Natural killer cell (primary cell): Measurements from ENCODE around the gene ZNF519. TPM values are rescaled to one million over a fixed set of nuclear protein-coding genes. Genes with fewer than 3 reads are reported as not detected.
"Not testable (repeated sequence)": the region's sequence is repeated elsewhere in the genome, so short reads cannot be mapped to it uniquely, and the experiment has no call there.

Experiments used
- ATAC-seq, 3 donors: fragments of 150-1000 bp in 2 of 3; fragments of 200-7000 bp in 1 of 3; cut with Tn5 transposase; 1 replicate in 1 of 3; 2 replicates in 2 of 3; pipeline ENCODE4 v1.10.0; 2021; ENCODE audit warnings: mild to moderate bottlenecking in 2 of 3, moderate library complexity in 2 of 3
- DNase-seq, 2 donors: peaks; one replicate each; pipeline versions ENCODE4 v3.0.0 to v3.0.0-alpha.2; 2013 to 2021; ENCODE audit warnings: mixed read lengths in 1 of 2
- H3K27ac ChIP-seq: one replicate; pipeline ENCODE4 v1.5.1; 2013; ENCODE audit warnings: mild to moderate bottlenecking, low read length
- H3K27me3 ChIP-seq: one replicate; pipeline ENCODE4 v1.6.1; 2013; ENCODE audit warnings: low read length; ENCODE audit not compliant: control insufficient read depth, insufficient read depth
- H3K36me3 ChIP-seq: one replicate; pipeline ENCODE4 v1.6.1; 2013; ENCODE audit warnings: low read length; ENCODE audit not compliant: control insufficient read depth, insufficient read depth
- H3K4me1 ChIP-seq: one replicate; pipeline ENCODE4 v1.6.1; 2013; ENCODE audit warnings: low read length; ENCODE audit not compliant: control insufficient read depth, insufficient read depth
- H3K4me3 ChIP-seq: one replicate; pipeline ENCODE4 v1.5.1; 2013; ENCODE audit warnings: low read length
- H3K9me3 ChIP-seq: one replicate; pipeline ENCODE4 v1.6.1; 2013; ENCODE audit warnings: low read length; ENCODE audit not compliant: control insufficient read depth, insufficient read depth
- H3K27ac Mint-ChIP-seq, 2 donors: one replicate each; pipeline ENCODE4 v1.8.0; 2022; ENCODE audit warnings: mild to moderate bottlenecking in 2 of 2, mixed read lengths in 2 of 2, moderate library complexity in 1 of 2
- H3K27me3 Mint-ChIP-seq, 2 donors: one replicate each; pipeline ENCODE4 v1.8.0; 2022; ENCODE audit warnings: low read depth in 2 of 2, mixed read lengths in 2 of 2
- H3K36me3 Mint-ChIP-seq: one replicate; pipeline ENCODE4 v1.8.0; 2022; ENCODE audit warnings: mixed read lengths
- H3K4me1 Mint-ChIP-seq, 2 donors: one replicate each; pipeline ENCODE4 v1.8.0; 2022; ENCODE audit warnings: mixed read lengths in 2 of 2
- H3K4me3 Mint-ChIP-seq: one replicate; pipeline ENCODE4 v1.8.0; 2022; ENCODE audit warnings: mild to moderate bottlenecking, moderate library complexity, mixed read lengths
- H3K9me3 Mint-ChIP-seq, 2 donors: one replicate each; pipeline ENCODE4 v1.8.0; 2022; ENCODE audit warnings: mixed read lengths in 2 of 2
- CTCF ChIP-seq: fragments of 200-600 bp; IDR thresholded peaks from one replicate; pipeline ENCODE4 v1.8.0; 2022; ENCODE audit warnings: antibody characterized with exemption
- WGBS: methylation state at CpG from one replicate; pipeline ENCODE4 v1.1.7; 2013; ENCODE audit warnings: missing lambda C conversion rate; ENCODE audit not compliant: insufficient coverage; 5-methylcytosine and 5-hydroxymethylcytosine counted together
- intact Hi-C: fragments of 100-400 bp; cut with micrococcal nuclease; formaldehyde crosslinking; loops from one replicate; pipeline ENCODE4 v1.14.2; 2022
- total RNA-seq, 4 donors: library from RNA; stranded (reverse); fragments of 120-200 nt in 1 of 4; gene quantifications; one replicate each; pipeline versions ENCODE4 v1.2.3 to v1.2.4, GENCODE V29; 2013 to 2022

Gene ZNF519
- total RNA-seq, 3 donors from 2014 or later (not counting 1 experiment from before 2014, with no cell fraction given) = 7.7 to 11.4 (median 9.8) TPM

- not testable (repeated sequence) for H3K4me1 Mint-ChIP-seq
Measured at GRCh38 chr18:14145581-14146338, 13.5 kb upstream of the ZNF519 start.

GRCh38 chr18:14145021-14145420 lies 12.8 kb upstream of the ZNF519 start:
- H3K27ac Mint-ChIP-seq, H3K4me1 ChIP-seq, H3K4me3 Mint-ChIP-seq, H3K27me3 ChIP-seq, H3K36me3 ChIP-seq, H3K9me3 ChIP-seq, H3K4me1 Mint-ChIP-seq, DNase-seq, H3K4me3 ChIP-seq, H3K9me3 Mint-ChIP-seq, intact Hi-C loops, H3K27me3 Mint-ChIP-seq, H3K27ac ChIP-seq, H3K36me3 Mint-ChIP-seq, ATAC-seq: not testable (repeated sequence)
- WGBS = 81% methylated on average over 5 of the region's 6 CpGs

More at GRCh38 chr18:14145581-14146338, 13.5 kb upstream of the ZNF519 start:
- H3K4me1 ChIP-seq, H3K27me3 ChIP-seq, H3K36me3 Mint-ChIP-seq, H3K27ac ChIP-seq, H3K36me3 ChIP-seq, ATAC-seq, H3K27ac Mint-ChIP-seq, intact Hi-C loops, H3K27me3 Mint-ChIP-seq, H3K4me3 ChIP-seq, H3K9me3 Mint-ChIP-seq, H3K4me3 Mint-ChIP-seq, H3K9me3 ChIP-seq, DNase-seq: not testable (repeated sequence)
- WGBS = 83% methylated on average over 19 of the region's 19 CpGs

- Mint-ChIP-seq H3K4me3 (no peak overlapping the region), H3K36me3 (no peaks in the 10 kb centered on the region), H3K9me3 (no peaks in the 10 kb centered on the region)
Measured at GRCh38 chr18:14144628-14144895, 12.3 kb upstream of the ZNF519 start.

GRCh38 chr18:14143871-14144627 lies 11.8 kb upstream of the ZNF519 start:
- H3K27ac ChIP-seq, H3K27ac Mint-ChIP-seq, H3K27me3 ChIP-seq, H3K36me3 ChIP-seq, DNase-seq, H3K4me3 Mint-ChIP-seq, H3K4me1 Mint-ChIP-seq, H3K4me3 ChIP-seq, H3K36me3 Mint-ChIP-seq, H3K9me3 Mint-ChIP-seq, H3K9me3 ChIP-seq, ATAC-seq, H3K4me1 ChIP-seq, intact Hi-C loops, H3K27me3 Mint-ChIP-seq: not testable (repeated sequence)
- 88% methylated on average over 15 of the region's 16 CpGs for whole genome bisulfite sequencing

More at GRCh38 chr18:14144628-14144895, 12.3 kb upstream of the ZNF519 start:
- H3K27ac ChIP-seq = no peak overlapping the region
- DNase-seq (no peak), ATAC-seq (no peak)
- Mint-ChIP-seq H3K27ac (no peak overlapping the region), H3K4me1 (no peaks in the 10 kb centered on the region), H3K27me3 (no peaks in the 10 kb centered on the region)
- no peaks in the 10 kb centered on the region for H3K27me3 ChIP-seq
- H3K4me3 ChIP-seq = no peak overlapping the region
- H3K36me3 ChIP-seq = no peaks in the 10 kb centered on the region
- no peaks in the 10 kb centered on the region for H3K4me1 ChIP-seq
- intact Hi-C loops = no loop called here
- no peak for TF ChIP-seq CTCF
- no peaks in the 10 kb centered on the region for H3K9me3 ChIP-seq
- 82% methylated on average over 6 of the region's 6 CpGs for WGBS

GRCh38 chr18:14143396-14143795 lies 11.2 kb upstream of the ZNF519 start:
- H3K9me3 Mint-ChIP-seq, H3K27ac Mint-ChIP-seq, H3K4me3 Mint-ChIP-seq, H3K27ac ChIP-seq, H3K27me3 ChIP-seq, H3K36me3 Mint-ChIP-seq, H3K36me3 ChIP-seq, H3K9me3 ChIP-seq, DNase-seq, H3K4me1 ChIP-seq, ATAC-seq, H3K27me3 Mint-ChIP-seq, H3K4me1 Mint-ChIP-seq, intact Hi-C loops, H3K4me3 ChIP-seq: not testable (repeated sequence)
- WGBS = 87% methylated on average over 12 of the region's 17 CpGs

- H3K27me3 ChIP-seq, H3K4me3 ChIP-seq, H3K9me3 ChIP-seq, H3K27ac ChIP-seq, H3K4me3 Mint-ChIP-seq, DNase-seq, H3K36me3 ChIP-seq, H3K4me1 Mint-ChIP-seq, H3K36me3 Mint-ChIP-seq, ATAC-seq, H3K4me1 ChIP-seq, intact Hi-C loops, H3K27ac Mint-ChIP-seq, H3K9me3 Mint-ChIP-seq: not testable (repeated sequence)
- H3K27me3 Mint-ChIP-seq = peaks cover 10 to 14% of the 10 kb centered on the region in 2 donors
- WGBS = 89% methylated on average over 8 of the region's 9 CpGs
Measured at GRCh38 chr18:14142177-14142576, 9.9 kb upstream of the ZNF519 start.

- H3K4me1 Mint-ChIP-seq, H3K4me3 ChIP-seq, H3K9me3 Mint-ChIP-seq, H3K27me3 ChIP-seq, H3K36me3 ChIP-seq, H3K27ac Mint-ChIP-seq, DNase-seq, H3K9me3 ChIP-seq, intact Hi-C loops, H3K4me1 ChIP-seq, H3K36me3 Mint-ChIP-seq, H3K27ac ChIP-seq, H3K4me3 Mint-ChIP-seq, ATAC-seq: not testable (repeated sequence)
- WGBS = 64% methylated on average over 1 of the region's 2 CpGs
- H3K27me3 Mint-ChIP-seq = peaks cover 10 to 14% of the 10 kb centered on the region in 2 donors
Measured at GRCh38 chr18:14139583-14139982, 7.3 kb upstream of the ZNF519 start.
